HCEC 1CT (cell line): ENCODE measurements around the gene SALL3.
"Not testable (repeated sequence)": the region's sequence is repeated elsewhere in the genome, so short reads cannot be mapped to it uniquely, and the experiment has no call there.

Source experiments
- DNase-seq: peaks from one replicate; pipeline ENCODE4 v3.0.0-alpha.2; 2017

The SALL3 gene

DNA sequence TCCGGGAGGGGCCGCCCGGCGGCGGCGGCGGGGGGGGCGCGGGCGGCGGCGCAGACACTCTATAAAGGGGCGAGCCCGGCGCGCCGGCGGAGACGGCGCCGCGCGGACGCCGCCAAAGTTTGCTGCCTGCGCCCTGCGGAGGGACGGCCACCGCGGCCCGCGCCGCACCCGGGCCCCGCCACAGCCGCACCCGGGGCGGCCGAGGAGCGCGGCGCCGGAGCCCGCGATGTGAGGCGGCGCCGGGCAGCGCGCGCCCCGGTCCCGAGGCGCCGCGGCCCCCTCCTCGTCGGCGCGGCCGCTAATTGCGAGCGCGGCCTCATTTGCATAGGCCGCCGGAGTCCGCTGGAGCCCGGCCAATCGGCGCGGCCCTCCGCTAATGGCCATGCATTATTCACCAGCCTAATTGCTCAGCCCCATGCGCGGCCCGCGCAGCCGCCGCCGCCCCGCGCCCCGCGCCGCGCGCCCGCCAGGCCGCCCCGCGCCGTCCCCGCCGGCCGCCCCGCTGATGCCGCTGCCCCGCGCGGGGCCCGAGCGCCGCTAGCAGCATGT lies at the start of gene SALL3:
Gene SALL3 (plus strand): TSS at position 89 of the 549 bp plus-strand sequence. CDS start 457 bp downstream, at position 546.
- DNase-seq: no peak

DNA sequence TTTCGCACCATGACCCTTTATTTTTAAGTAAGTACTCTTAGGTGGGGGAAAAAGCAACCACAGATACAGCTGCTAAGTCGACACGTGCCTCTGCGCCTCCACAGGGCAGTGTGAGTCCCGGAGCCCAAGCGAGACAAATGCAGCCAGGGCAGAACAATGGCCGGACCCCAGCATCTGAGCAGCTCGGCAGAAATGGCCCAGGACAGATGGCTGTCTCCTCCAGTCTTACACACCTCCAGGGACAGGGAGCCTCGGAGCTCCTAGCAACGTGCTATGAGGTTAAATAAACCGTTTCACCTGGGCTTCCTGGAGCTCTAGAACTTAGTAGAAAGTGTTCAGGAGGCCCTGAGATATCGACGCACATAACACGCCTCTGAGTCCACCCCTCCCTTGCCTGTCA lies 47.3 kb upstream of the SALL3 start:
- DNase-seq: no peak

DNA sequence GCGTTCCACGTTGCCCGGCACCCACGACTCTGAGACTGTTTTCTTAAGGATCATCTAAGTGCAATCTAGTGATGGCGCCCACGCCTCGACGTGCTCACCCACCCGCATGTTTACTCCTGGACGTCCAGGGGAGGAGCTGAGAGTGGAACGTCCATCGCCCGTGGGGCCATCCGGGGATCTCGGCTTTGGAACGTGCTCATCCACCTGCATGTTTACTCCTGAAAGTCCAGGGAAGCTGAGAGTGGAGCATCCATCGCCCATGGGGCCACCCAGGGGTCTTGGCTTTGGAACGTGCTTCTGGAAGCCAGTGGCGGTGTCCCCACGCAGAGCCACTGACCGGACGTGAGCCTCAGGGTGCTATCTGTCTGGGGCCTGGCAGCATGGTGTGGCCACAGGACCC lies 45.6 kb upstream of the SALL3 start:
- no peak for DNase-seq

DNA sequence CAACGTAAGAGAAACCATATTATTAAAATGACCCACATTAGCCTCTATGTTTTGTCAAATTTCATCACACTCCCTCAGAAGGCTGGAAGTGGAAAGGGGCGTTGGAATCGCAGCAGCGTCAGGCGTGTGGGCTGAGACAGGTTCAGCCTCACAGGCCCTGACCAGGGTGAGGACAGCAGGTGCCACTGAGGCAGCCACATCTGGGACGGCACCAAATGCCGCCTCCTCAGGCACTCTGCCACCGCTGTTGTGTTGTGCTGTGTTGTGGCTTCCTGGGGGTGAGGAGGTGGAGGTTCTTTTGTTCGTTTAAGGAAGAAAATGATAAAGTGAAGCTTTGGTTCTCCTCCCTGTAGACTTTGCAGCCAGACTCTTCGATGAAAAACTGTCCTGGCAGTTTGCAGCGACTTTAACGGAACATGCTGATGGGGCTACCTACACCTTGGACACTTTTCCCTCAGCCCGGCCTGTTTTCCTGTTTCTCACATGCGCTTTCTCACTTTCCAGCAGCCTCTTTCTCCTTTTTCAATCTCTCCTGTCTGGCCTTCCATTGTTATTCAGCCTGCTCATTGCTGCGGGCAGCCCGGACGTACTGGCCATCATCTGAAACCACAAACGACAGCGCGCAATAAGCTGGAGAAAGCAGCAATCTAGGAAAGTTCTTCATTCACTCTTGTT lies 44.9 kb upstream of the SALL3 start:
- DNase-seq: no peak

DNA sequence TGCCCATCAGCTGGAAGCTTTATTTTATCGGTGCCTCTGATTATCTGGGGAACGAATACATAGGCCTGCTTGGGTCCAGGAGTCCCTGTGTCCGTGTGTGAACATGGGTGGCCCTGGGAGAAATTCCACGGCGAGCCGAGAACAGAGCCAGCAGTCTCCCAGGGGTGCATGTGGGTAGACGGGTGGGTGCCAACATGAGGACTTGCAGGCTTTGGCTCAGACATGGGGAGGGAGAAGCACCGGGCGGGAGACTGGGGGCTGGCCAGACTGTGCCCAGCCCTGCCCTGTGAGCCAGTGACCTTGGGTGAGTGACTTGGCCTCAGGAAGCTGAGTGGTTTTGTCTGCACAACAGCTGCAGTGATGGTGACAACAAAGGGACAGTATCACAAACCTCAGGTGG lies 44.2 kb upstream of the SALL3 start:
- no peak for DNase-seq

DNA sequence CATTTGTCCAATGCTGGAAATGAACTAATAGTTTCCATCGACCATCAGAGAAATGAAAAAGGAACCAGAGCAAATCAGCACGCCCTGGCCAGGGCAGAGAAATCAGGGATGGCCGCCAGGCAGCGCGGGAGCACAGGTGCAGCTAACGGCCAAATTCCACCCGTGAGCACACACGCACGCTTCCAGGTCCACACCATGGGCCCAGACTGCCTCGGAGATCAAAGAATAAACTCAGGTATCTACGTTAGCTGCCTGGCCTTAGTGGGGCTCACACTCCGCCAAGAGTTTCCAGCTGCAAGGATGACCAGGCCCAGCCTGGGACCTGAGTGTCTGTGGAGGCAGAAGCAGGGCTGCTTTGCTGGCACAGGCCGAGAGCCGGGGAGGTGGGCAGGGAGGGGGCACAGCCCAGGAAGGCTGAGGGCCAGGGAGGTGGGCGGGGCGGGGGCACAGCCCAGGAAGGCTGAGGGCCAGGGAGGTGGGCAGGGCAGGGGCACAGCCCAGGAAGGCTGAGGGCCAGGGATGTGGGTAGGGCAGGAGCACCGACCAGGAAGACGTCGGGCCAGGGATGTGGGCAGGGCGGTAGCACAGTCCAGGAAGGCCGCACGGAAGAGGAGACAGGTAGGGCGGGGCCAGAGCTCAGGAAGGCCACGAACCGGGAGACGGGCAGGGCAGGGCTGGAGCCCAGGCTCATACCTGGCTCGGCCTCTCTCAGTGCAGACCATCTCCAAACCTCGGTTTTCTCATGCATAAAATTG lies 43.2 kb upstream of the SALL3 start:
- DNase-seq: no peak

DNA sequence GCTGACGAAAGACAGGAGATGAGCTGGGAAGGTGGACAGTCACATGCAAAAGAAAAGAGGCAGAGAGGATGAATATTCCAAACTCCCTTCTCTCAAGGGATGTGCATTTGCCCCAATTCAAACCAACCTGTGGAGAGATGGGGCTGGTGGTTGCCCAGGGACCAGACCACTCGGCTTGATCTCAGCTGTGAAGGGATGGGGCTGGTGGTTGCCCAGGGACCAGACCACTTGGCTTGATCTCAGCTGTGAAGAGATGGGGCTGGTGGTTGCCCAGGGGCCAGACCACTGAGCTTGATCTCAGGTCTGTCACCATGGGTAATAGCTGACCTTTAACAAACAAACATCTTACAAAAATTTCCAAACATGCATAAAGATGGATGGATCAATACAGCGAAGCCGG lies 42.5 kb upstream of the SALL3 start:
- no peak for DNase-seq

DNA sequence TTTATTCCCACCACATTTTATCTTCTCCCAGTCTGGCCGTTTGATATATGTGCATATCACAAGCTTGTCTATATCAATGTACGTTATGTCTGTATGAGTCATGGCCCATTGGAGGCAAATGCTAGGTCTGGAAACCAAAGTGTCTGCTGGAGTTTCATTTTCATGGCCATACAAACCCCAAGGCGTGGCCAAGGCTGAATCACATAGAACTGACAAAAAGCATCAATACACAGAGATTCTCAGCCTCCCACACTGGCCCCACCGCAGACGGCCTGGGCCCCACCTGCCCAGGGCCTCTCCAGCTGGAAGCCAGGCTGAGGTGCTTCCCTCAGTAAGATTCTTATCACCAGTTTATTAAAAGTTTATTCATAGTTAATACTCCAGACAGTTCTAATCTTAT lies 40.5 kb upstream of the SALL3 start:
- DNase-seq: no peak

DNA sequence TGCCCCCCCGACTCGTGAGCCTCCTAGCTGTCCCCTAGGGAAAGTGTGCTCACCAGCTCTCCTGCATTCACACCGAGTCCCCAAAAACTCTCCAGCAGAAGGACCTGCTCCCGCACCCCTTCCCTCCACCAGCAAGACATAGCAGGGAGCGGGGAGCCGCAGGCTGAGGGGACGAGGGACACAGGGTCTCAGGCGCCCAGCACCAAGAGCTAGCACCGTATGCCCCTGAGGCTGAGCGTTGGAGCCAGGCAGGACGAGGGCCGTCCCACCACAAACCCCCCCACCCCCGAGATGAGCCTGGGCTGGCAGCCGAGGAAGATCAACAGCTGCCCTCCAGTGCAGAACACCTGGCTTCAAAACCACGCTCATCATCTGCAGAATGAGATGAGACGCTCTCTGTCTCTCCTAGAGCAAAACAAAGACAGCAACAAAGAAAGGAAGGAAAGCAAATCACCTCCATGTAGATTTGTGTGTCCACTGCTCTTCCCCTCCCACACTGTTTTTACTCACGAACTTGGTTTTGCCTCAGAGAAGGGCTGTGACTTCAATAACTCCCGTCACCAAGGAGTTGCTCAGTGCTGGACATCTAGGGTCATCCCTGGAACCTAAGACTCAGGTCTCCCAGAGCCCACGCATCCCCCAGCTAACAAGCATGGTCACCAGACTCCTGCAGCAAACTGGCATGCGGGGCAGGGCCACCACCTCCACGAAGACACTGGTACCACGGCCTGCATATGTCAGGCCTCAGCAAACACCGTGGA lies 39.7 kb upstream of the SALL3 start:
- DNase-seq: no peak

DNA sequence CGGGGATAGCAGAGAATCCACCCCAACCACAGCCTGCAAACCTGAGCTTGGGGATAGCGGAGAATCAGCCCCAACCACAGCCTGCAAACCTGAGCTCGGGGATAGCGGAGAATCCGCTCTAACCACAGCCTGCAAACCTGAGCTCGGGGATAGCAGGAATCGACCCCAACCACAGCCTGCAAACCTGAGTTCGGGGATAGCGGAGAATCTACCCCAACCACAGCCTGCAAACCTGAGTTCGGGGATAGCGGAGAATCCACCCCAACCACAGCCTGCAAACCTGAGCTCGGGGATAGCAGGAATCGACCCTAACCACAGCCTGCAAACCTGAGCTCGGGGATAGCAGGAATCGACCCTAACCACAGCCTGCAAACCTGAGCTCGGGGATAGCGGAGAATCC lies 37.4 kb upstream of the SALL3 start:
- DNase-seq: not testable (repeated sequence)

DNA sequence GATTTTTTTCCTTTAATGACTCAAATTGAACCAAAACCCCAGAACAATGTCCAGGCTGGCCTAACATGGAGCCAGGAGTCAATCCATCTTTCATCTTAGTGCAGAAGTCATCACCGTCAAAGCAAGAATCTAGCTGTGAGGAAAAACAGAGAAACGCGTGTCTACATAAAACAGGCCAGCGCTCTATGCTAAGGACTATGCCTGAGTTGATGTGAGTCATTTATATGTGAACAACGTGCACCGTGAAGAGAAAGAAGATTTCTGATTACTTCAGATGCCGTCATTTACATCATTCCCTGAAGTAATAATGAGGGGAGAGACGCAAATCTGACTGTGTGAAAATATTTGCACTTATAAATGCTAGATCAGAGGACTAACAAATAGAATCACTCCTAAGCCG lies 34.0 kb upstream of the SALL3 start:
- DNase-seq: no peak

DNA sequence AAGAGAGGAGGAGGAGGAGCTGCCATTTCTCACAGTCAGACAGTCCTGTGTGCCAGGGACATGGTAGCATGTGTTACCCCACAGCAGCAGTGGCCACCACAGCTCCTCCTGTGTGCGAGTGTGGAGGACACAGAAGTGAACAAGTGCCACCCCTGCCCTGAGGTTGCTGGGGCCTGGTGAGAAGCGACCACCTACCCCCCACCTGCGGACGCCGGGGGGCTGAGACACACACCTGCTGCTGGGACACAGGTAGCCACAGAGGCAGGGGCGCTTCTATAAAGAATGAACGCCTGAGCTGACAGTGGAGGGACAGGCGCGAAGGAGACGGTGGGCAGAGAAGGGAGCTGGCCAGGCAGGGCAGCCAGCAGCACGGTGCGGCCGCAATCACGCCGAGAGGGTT lies 32.3 kb upstream of the SALL3 start:
- DNase-seq: no peak

DNA sequence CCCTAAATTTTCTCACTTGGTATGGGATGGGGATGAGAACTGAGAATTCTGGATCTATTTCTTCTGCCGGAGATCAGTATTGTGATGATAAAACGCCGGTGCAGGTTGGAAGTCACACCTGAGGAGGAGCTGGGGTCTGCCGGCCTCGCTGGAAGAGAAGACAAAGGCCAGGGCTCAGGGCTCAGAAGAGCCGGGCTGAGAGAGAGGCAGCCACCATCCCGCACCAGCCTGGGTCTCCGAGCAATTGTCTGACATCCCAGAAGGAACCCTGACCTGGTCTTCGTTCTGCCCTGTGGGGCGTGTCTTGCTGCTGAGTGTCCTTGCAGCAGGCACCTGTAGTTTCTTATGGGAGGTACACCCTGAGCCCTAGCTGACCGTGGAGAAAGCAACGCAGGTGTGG lies 31.4 kb upstream of the SALL3 start:
- no peak for DNase-seq

DNA sequence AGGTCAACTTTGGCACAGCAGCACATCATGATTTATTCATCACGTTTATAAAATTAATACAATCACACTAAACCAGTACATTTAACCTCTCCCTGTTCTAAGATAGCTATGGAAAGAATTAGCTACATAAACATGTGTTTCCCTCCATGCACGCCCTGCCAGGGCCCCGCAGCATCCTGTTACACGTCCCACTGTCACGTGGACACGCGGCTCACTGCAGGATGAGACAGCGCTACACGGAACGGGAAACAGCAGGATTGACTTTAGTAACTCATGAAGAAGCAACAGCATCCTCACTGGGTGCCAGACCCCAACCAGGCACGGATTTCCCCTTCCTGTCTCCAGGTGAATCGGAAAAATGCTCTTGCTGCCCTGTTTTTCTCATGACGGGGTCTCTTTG lies 30.9 kb upstream of the SALL3 start:
- DNase-seq: no peak

DNA sequence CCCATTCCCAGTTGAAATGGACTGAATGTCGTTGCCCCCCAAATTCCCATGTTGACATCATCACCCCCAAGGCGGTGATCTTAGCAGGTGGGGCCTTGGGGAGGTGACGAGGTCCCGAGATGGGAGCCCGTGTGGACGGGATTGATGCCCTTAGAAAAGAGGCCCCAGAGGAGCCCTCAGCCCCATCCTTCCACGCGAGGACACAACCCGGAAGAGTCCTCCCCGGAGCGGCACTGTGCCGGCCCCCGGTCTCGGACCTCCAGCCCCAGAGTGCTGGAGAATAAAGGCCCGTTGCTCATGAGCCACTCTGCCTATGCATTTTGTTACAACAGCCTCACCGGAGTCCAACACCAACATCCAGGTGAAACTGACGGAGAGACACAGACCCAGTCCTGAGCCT lies 30.4 kb upstream of the SALL3 start:
- no peak for DNase-seq

DNA sequence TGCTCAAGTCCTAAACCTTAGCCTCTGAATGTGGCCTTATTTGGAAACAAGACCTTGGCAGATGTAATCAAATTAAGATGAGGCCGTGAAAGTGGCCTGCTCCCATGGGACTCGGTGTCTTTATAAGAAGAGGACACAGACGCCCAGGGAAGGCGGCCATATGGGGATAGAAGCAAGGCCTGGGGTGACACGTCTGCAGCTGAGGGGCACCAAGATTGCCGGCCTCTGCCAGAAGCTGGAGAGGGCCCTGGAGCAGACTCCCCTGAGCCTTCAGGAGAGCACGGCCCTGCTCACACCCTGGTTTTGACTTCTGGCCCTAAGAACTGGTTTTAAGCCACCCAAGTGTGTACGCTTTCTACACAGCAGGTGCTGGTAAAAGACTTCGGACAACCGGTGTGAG lies 29.2 kb upstream of the SALL3 start:
- DNase-seq: no peak

DNA sequence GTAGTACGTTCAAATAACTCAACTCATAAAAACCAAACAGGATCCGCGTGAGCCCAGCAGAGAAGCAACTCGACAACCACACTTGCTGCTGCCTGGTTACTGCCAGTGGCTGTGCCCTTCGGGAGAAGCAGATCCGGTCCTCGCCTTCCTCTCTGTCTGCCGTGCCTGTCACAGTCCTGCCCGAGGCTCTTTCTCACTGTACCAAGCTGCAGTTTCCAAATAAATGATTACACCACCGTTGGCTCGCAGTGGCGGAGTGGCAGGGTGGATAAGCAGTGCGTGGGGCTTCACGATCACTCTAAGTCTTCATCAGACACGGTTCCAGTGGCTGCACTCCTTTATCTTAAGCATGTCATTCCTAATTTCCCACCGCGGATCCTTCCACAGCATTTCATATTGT lies 26.1 kb upstream of the SALL3 start:
- DNase-seq: no peak

DNA sequence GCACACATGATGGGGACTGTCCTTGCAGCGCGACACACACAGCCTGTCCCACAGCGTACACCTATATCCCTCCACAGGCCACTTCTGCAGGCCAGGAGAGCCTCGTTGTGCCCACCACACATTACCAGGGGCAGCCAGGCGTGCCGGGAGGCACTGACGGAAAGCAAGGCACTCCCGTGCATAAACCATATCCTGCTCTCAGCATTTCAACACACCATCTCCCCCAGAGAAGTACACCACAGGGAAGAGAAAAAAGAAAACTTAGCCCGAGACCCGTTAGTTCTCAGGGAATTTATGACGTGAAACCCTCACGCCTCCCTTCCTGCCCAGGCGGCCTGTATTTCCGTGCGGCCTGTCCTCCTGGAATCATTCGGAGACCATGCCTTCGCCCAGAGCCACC lies 24.6 kb upstream of the SALL3 start:
- no peak for DNase-seq

DNA sequence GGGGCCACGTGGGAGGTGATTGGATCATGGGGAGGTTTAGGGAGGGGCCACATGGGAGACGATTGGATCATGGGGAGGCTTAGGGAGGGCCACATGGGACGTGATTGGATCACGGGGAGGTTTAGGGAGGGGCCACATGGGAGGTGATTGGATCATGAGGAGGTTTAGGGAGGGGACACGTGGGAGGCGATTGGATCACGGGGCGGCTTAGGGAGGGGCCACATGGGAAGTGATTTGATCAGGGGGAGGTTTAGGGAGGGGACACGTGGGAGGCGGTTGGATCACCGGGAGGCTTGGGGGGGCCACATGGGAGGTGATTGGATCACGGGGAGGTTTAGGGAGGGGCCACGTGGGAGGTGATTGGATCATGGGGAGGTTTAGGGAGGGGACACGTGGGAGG lies 22.5 kb upstream of the SALL3 start:
- no peak for DNase-seq

DNA sequence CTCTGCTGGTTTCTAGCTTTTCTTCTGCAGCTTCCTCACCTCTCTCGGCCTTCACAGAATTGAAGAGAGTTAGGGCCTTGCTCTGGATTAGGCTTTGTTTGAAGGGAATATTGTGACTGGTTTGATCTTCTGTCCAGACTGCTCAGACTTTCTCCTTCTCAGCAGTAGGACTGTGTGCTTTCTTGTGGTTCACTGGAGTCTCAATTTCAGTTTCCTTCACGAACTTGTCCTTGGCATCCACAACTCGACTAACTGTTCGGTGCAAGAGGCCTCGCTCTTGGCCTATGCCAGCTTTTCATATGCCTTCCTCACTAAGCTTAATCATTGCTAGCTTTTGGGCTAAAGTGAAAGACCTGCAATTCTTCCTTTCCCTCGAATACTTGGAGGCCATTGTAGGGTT lies 18.9 kb upstream of the SALL3 start:
- no peak for DNase-seq

DNA sequence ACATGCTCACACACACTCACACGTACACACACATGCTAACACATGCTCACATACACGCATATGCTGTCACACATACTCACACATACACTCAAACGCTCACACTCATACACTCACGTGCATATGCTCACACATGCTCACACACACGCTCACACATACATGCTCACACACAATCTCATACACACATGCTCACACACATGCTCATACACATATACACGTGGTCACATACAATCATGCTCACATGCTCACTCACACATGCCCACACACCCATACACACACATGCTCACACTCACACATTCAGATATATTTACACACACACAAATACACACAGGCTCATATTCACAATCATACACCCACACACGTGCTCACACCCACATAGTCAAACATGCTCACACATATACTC lies 17.5 kb upstream of the SALL3 start:
- DNase-seq: no peak

DNA sequence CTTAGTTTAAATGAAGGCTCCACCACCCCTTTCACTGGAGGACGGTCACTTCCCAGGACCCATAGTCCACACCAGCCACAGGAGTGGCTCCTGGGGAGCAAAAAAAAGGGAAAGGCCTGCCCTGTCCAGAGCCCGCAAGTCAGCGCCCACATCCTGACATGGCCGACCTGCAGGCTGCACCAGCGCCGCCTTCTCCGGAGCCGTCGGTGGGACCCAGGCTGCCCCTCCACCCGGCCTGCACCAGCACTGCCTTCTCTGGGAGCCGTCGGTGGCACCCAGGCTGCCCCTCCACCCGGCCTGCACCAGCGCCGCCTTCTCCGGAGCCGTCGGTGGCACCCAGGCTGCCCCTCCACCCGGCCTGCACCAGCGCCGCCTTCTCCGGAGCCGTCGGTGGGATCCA lies 14.9 kb upstream of the SALL3 start:
- DNase-seq: not testable (repeated sequence)

DNA sequence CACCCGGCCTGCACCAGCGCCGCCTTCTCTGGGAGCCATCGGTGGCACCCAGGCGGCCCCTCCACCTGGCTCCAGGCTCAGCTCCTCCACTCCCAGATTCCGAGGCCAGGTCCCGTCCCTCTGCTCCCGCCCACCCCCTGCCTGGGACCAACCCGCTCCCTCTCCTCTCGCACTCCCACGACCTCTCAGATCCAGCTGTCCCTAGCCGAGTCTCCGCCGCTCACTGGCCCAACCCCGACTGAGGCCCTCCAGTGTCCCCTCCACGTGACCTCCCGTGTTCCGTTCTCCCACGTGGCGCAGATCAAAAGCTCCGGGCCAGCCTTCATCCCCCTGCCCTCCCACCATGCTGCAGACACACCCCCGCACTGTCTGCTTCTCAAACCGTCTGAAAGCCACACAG lies 14.4 kb upstream of the SALL3 start:
- no peak for DNase-seq
